ENCODE results near the gene ETFA.
A peak's percentile ranks its signal among the peaks of the same experiment; 100 is the strongest.

GRCh38 chr15:76336254-76337058 lies 25.2 kb upstream of the ETFA start, which contains the start of gene ISL2:
- TF ChIP-seq CTBP1 (IDR thresholded peaks at IDR 0.05; ENCODE audit: borderline replicate concordance) (peak; percentile 72), POLR2AphosphoS5 (IDR thresholded peaks at IDR 0.05; ENCODE audit: control insufficient read depth, insufficient read depth, low read depth, low read length) (peak; percentile 72), ADNP (tag; IDR thresholded peaks at IDR 0.05) (no peak), ZNF232 (CRISPR knock-in tag; IDR thresholded peaks at IDR 0.05) (no peak), ETV6 (IDR thresholded peaks at IDR 0.05; ENCODE audit: borderline replicate concordance in 1 of 2, low read depth in 2 of 2, low read length in 1 of 2) (no peak), ETV6 (CRISPR knock-in tag; IDR thresholded peaks at IDR 0.05; ENCODE audit: borderline replicate concordance) (no peak), CTCF (IDR thresholded peaks at IDR 0.05 in 2 of 3, conservative IDR thresholded peaks at IDR 0.05 in 1 of 3; ENCODE audit: insufficient read depth in 2 of 3, low read depth in 1 of 3, low read length in 3 of 3) (no peak), FOSL1 (tag; conservative IDR thresholded peaks at IDR 0.05) (peak; percentile 15; the same call in 1 of the 2 replicates), EP300 (IDR thresholded peaks at IDR 0.05; ENCODE audit: low read length) (peak; percentile 44), SETDB1 (IDR thresholded peaks at IDR 0.05; ENCODE audit: low read length) (no peak)
- TF ChIP-seq, protein P1, sequence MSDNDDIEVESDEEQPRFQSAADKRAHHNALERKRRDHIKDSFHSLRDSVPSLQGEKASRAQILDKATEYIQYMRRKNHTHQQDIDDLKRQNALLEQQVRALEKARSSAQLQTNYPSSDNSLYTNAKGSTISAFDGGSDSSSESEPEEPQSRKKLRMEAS (CRISPR knock-in tag; IDR thresholded peaks at IDR 0.05): peak; percentile 17; the same call in 1 of the 2 replicates
- TF ChIP-seq, protein P2, sequence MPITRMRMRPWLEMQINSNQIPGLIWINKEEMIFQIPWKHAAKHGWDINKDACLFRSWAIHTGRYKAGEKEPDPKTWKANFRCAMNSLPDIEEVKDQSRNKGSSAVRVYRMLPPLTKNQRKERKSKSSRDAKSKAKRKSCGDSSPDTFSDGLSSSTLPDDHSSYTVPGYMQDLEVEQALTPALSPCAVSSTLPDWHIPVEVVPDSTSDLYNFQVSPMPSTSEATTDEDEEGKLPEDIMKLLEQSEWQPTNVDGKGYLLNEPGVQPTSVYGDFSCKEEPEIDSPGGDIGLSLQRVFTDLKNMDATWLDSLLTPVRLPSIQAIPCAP (CRISPR knock-in tag; IDR thresholded peaks at IDR 0.05; ENCODE audit: borderline replicate concordance): no peak
- TF ChIP-seq, protein P3, sequence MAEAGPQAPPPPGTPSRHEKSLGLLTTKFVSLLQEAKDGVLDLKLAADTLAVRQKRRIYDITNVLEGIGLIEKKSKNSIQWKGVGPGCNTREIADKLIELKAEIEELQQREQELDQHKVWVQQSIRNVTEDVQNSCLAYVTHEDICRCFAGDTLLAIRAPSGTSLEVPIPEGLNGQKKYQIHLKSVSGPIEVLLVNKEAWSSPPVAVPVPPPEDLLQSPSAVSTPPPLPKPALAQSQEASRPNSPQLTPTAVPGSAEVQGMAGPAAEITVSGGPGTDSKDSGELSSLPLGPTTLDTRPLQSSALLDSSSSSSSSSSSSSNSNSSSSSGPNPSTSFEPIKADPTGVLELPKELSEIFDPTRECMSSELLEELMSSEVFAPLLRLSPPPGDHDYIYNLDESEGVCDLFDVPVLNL (CRISPR knock-in tag; IDR thresholded peaks at IDR 0.05; ENCODE audit: low read depth): no peak
